CD4-positive, alpha-beta T cell treated with Interleukin-6 at 100 ng/mL for 8 hours (primary cell): ENCODE data around the gene CPNE2.
"Not testable (repeated sequence)": the region's sequence is repeated elsewhere in the genome, so short reads cannot be mapped to it uniquely, and the experiment has no call there.

Experiments
- DNase-seq: peaks from one replicate; pipeline ENCODE4 v3.0.0-alpha.2; 2020; ENCODE audit warnings: mixed read lengths, low spot score

CPNE2 gene

DNA sequence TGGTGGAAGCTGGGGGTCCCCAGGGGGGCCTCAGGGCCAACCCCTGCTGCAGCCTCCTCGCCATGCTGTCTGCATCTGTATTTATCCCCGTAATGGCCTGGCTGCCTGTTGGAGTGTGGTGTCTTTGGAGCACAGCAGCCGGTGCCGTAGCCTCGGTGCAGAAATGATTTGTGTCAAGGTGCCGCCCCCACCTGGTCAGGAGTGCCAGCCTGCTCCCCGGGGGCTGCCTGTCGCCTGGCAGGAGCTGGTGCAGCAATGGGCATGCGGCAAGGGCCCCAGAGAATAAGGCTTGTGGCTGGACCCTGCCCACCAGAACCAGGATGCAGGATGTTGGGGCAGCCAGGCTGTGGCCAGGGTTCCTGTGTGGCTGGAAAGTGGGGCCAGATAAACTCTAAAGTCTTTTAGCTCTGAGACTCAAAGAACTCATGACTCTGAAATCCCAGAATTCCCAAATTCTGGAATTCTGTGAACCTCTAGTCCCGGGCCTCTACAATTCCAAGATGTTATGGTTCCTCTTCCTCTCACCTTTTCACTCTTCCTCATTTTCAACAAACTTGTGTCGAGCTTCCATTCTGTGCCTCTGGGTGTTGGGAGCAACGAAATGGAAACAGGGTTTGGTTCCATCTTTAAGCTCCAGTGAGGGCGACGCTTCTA lies 5.9 kb downstream of the CPNE2 start:
- DNase-seq = no peak

DNA sequence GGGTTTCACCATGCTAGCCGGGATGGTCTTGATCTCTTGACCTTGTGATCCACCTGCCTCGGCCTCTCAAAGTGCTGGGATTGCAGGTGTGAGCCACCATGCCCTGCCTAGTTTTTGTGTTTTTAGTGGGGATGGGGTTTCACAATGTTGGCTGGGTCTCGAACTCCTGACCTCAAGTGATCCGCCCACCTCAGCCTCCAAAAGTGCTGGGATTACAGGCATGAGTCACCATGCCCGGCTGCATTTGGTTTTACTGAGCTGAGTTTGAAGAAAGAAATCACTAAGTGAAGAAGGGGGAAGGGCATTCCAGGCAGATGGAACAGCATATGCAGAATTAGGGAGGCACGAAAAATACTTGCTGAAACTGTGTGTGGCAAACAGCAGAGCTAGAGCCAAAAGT lies 7.6 kb downstream of the CPNE2 start:
- not testable (repeated sequence) for DNase-seq

DNA sequence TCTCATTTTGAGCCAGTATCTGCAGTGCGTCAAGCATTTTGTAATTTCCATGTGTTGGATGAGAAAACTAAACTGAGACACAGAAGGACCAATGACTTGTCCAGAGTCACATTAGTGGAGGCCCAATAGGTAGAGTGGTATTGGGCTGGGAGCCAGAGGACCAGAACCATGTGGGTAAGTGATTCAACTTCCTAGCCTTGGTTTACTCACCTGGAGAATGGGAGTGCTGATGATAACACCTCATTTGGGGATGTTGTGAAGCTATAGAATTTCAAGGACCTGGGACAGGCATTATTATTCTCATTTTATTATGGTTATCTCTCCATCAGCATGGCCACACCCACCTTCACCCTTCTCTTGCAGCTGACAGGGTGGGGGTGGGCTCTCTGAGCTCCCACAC lies 8.1 kb downstream of the CPNE2 start:
- no peak for DNase-seq

DNA sequence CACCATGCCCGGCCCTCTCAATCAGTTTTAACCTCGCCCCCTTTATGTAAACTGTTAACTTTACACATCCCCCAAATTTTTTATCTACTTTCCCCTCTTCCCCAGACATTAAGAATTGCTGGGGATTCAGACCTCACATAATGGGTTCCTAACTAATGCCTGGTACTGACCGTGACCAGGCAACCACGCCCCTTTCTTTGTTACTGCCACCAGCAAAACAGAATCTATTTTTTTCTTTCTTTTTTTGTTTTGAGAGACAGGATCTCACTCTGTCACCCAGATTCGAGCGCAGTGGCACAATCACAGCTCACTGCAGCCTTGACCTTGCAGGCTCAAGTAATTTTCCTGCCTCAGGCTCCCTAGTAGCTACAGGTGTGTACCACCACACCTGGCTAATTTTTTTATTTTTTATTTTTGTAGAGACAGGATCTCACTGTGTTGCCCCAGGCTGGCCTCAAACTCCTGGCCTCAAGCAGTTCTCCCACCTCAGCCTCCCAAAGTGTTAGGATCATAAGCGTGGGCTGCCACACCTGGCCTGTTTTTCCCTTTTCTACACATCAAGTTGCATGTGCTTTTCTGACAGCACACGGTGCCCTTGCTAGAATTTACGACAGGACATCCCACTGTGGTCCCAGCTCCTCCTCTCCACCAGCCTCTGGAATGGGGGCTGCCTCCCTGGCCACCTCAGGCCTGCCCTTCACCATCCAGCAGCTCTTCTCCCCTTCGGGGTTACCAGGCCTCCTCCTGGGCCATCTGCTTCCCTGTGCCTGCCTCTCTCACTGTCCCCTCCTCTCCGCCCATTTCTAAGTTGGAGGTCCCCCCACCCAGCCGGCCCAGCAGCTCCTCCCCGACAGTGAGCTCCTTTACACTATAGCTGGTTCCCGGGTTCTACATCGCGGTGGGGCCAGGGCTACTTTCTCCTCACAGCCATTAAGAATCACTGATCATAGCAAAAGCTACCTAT lies 10.8 kb downstream of the CPNE2 start:
- no peak for DNase-seq

DNA sequence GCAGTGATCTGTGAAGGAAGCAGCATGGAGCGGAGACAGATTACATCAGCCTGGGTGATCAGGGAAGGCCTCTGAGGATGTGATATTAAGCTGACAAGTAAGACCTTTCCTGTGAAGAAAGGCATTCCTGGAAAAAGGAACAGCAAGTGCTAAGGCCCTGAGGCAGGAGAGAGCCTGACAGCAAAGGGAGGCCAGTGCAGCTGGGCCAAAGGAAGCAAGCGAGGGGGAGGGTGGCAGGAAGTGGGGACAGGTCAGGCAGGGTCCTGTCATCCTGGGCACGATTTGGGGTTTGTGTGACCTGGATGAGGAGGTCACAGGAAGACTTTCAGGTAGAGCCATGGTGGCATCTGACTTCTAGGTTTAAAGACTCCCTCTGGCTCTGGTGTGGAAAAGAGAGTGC lies 12.3 kb downstream of the CPNE2 start:
- no peak for DNase-seq

DNA sequence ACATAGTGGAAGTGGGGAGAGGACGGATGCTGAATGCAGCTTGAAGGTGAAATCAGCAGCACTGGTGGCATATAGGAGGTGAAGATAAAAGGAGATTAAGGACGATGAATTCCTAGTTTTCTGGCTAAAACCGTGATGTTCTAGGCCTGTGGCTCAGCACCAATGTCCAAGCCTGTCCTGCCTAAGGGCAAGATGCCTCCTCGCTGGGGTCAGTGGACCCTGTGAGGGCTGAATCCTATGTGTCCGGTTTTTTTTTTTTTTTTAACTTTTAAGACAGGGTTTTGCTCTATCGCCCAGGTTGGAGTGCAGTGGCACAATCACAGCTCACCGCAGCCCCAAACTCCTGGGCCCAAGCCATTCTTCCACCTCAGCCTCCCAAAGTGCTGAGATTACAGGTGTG lies 12.8 kb downstream of the CPNE2 start:
- DNase-seq = no peak

DNA sequence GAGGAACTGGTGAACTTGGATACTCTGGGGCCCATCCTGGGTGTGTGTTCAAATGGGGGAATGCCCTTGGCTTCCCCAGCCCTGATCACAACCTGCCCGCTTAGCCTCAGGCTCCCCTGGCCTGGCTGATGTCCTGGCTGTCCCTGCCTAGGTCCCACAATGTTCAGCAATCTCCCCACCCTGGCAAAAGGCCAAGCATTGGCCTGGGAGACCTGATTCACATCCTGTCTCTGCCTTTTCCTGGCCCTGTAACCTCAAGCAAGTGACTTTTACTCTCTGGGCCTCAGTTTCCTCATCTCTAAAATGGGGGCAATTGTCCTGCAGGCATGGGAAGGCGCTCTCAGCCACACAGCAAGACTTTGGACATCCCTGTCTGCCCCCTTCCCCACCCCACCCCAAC lies 14.4 kb downstream of the CPNE2 start:
- no peak for DNase-seq

DNA sequence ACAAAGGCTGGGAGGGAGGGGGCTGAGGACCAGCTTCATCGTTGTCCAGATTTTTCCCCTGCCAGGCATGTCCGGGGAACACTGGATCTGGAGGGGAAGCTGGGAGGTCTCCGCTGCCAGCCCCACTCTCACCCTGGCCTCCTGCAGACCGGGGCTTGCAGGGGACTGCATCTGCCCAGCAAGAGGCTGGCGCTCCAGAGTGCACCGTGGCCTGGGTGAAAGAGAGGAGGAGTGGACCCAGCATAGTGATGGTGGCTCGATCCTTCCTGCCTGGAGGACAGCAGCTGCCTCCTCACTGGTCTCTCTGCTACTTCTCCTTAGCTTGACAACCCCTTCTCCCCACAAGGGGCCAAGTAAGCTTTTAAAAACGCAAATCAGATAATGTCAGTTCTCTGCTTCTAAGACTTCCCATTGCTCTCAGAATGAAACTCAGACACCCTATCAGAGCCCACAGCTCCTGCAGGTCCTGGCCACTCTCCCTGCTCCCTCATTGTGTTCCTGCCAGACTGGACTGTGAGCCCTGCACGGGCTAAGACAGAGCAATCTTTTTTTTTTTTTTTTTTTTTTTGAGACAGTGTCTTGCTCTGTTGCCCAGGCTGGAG lies 15.0 kb downstream of the CPNE2 start:
- no peak for DNase-seq

DNA sequence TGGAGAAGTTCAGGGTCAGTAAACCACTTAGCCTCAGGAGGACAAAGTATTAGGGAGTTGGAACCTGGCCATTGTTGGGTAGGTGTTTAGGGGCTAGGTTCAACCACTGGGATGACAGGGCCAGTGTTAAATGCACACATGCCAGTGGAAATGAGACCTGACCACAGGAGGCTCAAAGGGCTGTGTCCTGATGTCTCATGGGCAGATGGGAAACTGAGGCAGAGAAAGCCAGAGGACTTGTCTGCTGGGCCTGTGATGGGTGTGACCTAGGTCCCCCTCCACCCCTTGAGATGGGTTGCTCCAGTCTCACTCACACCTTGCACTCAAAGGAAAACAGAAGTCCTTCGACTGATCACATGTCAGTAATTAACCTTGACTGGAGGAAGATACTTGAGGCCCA lies 16.0 kb downstream of the CPNE2 start:
- DNase-seq = no peak

DNA sequence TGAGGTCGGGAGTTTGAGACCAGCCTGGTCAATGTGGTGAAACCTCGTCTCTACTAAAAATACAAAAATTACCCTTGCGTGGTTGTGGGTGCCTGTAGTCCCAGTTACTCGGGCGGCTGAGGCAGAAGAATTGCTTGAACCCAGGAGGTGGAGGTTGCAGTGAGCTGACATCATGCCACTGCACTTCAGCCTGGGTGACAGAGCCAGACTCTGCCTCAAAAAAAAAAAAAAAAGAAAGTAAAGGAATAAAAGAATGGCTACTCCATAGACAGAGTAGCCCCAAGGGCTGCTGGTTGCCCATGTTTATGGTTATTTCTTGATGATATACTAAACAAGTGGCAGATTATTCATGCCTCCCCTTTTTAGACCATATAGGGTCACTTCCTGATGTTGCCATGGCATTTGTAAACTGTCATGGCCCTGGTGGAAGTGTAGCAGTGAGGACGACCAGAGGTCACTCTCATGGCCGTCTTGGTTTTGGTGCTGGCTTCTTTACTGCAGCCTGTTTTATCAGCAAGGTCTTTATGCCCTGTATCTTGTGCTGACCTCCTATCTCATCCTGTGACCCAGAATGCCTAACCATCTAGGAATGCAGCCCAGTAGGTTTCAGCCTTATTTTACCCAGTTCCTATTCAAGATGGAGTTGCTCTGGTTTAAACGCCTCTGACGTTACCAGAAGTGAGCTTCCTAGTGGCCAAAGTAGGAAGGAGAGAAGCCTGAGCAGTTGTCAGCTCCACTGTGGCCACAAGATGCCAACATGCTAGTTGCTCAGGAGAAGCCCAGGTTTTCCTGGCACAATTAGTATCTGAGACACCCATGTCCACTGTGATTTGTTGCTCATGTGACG lies 17.1 kb downstream of the CPNE2 start:
- not testable (repeated sequence) for DNase-seq

DNA sequence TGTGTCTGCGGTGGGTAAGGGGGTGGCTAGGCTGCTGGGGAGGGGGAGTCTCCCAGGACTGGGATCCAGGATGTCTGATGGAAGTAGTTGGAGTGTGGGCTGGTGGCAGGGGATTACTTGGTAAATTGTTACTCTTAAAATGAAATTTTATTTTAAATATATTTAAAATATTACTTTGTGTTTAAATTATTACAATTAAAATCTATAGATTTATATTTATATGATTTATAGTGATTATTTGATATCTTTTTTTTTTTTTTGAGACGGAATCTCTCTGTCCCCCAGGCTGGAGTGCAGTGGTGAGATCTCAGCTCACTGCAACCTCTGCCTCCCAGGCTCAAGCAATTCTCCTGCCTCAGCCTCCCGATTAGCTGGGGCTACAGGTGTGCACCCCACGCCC lies 18.6 kb downstream of the CPNE2 start:
- DNase-seq = no peak

DNA sequence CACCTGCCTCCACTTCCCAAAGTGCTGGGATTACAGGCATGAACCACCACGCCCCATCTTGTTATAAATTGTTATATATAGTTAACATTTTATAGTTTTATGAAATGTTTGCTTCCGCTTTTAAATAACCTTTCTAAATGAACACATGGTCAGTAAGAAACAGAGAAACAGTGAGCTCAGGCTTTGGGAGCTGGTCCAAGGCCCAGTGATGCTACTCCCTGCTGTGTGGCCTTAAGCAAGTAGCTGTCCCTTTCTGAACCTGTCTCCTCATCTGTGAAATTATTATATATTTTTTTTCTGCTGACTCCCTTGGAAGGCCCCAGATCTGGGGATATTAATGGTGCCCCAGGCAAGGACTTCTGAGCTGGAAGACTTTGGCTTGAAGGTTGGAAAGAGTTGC lies 19.0 kb downstream of the CPNE2 start:
- no peak for DNase-seq

DNA sequence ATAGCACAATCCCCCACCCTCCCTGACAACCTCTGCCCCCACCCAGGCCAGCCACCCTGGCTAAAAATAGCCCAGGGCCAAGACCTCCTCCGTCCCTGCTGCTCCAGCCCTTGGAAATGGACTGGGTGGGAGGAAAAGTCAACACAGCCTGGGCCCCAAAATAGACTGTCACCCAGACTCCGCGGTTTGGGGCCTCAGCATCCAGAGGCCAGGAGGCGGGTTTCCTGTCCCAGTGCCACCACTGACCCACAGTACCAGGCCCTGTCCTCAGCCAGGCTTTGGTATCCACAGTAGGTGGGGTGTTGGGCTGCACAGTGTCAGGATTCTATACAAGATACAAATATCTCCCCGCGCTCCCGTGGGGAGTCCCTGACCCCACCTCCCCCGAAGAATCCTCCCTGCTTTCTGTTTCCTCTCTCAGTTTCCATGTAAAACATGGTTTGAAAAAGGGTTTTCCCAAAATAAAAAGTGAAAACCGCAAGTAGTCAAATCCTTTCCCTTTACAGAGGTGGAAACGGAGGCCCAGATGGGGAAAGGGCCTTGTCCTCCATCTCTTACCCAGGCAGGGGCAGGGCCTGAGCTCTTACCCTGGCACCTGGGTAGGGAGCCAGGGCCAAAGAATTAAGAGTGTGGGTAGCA lies 20.1 kb downstream of the CPNE2 start:
- DNase-seq = no peak

DNA sequence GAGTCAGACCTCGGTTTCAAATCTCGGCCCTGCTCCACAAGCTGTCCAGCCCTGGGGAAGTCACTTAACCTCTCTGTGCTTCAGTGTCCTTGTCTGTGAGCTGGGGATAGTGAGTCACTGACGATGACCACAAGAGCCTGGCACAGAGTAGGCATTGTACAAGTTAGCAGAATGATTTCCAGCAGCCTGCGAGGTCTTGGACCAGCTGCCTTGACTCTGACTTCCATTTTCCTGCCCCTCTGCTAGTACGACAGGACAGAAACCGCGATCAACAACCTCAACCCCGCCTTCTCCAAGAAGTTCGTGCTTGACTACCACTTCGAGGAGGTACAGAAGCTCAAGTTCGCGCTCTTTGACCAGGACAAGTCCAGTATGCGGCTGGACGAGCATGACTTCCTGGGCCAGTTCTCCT lies 20.7 kb downstream of the CPNE2 start:
- no peak for DNase-seq

DNA sequence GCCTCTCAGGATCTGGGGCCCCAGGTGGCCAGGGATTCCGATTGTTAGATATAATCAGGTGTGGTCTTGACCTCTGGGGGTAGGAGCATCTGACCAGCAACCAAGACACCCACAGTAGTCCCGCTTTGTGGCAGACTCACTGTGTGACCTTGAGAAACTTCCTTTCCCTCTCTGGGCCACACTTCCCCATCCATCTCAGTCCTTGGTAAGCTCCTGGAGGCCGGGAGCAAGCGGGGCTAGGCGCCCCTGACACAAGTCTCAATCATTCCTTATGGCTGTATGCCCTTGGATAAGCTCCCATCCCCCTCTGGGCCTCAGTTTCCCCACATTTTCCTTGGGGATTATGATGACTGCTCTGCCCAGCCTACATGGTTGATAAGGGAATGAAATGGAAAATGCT lies 21.3 kb downstream of the CPNE2 start:
- no peak for DNase-seq

DNA sequence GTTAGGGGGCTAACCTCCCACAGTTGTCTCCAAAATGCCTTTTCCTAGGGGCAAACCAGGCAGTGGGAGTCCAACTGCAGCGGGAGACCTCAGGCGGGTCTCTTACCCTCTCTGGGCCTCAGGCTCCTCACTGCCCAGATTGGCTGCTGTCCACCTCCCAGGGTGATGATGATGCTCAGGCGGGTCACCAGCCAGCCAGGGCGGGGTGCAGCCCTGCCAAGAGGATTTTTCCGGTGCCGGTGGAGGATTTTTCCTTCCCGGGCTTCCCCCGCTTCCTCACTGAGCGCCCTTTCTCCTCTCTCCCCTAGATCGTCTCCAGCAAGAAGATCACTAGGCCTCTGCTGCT lies 22.8 kb downstream of the CPNE2 start:
- DNase-seq = no peak

DNA sequence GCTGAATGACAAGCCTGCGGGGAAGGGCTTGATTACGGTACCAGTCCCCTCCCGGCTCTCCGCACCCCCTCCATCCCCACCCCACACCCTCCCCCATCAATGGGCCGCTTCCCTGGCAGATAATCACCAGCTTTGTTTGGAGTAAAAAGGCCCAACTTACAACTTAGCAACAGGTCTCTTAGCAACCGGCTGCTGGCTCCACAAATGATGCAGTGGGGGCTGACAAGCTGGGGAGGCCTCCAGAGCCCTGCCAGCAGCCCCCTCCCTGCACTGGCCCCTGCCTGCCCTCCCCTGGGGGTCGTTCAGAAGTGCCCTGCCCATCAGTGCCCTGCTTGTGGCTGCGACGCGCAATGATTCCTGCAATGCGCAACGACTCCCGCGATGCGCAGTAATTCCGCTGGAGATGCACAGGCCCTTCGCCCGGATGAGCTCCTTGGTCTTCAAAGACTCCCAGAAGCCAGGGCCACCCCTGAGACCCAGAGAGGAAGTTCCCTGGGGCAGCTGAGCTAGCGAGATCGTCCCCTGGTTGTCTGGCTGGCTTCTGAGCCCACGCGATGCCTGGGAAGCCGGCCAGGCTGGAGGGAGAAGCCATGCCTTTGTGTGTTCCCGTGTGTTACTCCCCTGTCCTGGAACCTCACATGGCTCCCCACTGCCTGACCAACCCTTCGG lies 23.3 kb downstream of the CPNE2 start:
- DNase-seq = no peak

DNA sequence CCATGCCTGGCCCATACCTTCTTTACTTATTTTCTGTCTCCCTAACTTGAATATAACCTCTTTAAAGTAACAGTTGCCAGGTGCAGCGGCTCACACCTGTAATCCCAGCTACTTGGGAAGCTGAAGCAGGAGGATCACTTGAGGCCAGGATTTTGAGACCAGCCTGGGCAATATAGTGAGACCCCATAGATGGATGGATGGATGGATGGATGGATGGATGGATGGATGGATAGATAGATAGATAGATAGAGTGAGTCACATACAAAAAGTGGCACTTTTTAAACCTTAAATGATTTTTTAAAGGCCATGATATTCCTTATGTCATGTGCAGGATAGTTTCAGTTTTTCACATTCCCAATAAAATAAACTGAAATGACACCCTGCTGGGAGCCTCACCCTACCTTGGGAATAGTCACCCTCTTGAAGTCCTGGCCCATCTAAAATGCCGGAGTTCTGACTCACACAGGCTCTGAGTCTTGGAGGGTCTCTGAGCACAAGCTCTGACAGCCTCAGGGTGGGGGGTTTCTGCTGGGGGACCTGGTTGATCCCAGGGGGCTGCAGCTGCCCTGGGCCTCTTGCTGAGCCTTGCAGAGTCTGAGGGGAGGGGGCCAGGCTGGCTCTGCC lies 26.2 kb downstream of the CPNE2 start:
- DNase-seq = no peak

DNA sequence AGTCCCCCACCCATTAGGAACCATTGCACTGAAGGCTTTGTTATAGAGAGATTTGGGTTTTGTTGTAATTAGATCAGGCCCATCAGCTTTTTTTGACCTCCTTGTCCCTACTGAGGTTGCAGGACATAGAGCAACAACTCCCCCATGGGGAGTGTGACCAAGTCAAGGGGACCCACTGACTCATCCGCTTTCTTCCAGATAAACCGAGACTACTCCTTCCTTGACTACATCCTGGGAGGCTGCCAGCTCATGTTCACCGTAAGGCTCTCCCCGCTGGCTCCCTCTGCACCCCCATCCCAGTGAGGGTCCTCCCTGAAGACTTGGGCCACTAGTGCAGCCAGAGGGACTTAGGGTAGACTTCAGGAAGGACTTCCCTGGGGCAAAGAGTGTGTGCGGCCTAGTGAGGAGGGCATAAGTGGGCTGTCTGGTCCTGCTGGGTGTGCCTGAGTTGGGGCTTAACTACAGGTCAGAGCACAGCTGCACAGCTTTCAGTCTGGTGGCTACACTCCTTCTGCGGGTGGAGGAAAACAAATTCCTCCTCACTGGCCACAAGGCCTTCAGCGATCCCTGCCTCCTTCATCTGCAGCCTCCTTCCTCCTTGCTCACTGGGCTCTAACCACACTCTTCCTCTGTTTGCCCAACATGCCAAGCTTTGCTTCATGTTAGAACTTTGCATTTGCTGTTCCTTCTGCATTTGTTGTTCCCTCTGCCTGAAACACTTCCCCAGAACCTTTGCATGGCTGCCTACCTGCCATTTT lies 31.0 kb downstream of the CPNE2 start:
- no peak for DNase-seq
